Measurements from ENCODE around the gene ZSWIM1. TPM values are rescaled to one million over a fixed set of nuclear protein-coding genes. Genes with fewer than 3 reads are reported as not detected.

The ZSWIM1 gene
- polyA plus RNA-seq, 1 donor from 2014 or later = 5.8 TPM

DNA sequence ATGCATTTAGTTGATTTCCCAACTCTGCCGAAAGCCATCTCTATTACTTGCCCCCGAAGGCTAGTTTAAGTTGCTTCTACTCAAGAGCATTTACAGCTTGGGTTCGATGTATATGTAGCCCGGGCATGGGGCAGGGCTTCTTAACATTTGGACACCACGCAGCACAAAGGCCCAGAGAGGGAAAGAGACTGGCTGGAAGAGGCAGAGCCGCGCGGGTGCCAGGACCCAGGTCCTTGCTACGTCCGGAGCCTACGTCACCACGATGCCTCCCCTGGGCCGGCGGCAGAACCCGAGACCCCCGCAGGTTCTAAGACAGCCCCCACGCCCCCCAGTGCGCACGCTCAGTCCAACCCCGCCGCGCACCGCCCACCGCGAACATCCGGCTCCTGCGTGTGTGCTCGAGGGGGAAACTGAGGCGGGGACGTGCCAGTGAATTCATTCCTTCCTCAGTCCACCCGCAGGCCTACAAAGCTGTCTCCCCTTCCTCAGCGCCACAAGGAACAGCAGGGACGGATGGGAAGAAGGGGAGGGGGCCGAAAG, 53.1 kb downstream of the ZSWIM1 start:
- peaks cover 6% of the 10 kb centered on the region for H3K36me3 Mint-ChIP-seq
- H3K27me3 Mint-ChIP-seq = no peaks in the 10 kb centered on the region
- no peaks in the 10 kb centered on the region for H3K9me3 Mint-ChIP-seq
- peaks cover 11 to 19% (median 12%) of the 10 kb centered on the region in 3 donors for H3K4me1 Mint-ChIP-seq
- peak overlapping the region; percentile 94 to 100 (median 98) for H3K4me3 Mint-ChIP-seq
- peak overlapping the region; percentile 95 to 99 (median 96) for H3K27ac Mint-ChIP-seq

Other genes with a start within 250 kb of the ZSWIM1 start
- not detected for gene WFDC9, start 249.9 kb upstream of the ZSWIM1 start, polyA plus RNA-seq
- gene WFDC11, start 211.0 kb upstream of the ZSWIM1 start, polyA plus RNA-seq = not detected
- not detected for gene WFDC13, start 179.2 kb upstream of the ZSWIM1 start, polyA plus RNA-seq
- not detected for gene WFDC10B, start 176.2 kb upstream of the ZSWIM1 start, polyA plus RNA-seq
- gene SPINT4, start 158.9 kb upstream of the ZSWIM1 start, polyA plus RNA-seq = not detected
- not detected for gene WFDC3, start 89.3 kb upstream of the ZSWIM1 start, polyA plus RNA-seq
- 39.7 TPM for gene DNTTIP1, start 89.3 kb upstream of the ZSWIM1 start, polyA plus RNA-seq
- gene UBE2C, start 68.6 kb upstream of the ZSWIM1 start, polyA plus RNA-seq = 0.46 TPM
- gene TNNC2, start 53.9 kb upstream of the ZSWIM1 start, polyA plus RNA-seq = 3.2 TPM
- gene SNX21, start 47.4 kb upstream of the ZSWIM1 start, polyA plus RNA-seq = 2.4 TPM
- 45.2 TPM for gene ACOT8, start 23.8 kb upstream of the ZSWIM1 start, polyA plus RNA-seq
- 3.0 TPM for gene ZSWIM3, start 23.6 kb upstream of the ZSWIM1 start, polyA plus RNA-seq
- gene SPATA25, start 6.4 kb downstream of the ZSWIM1 start, polyA plus RNA-seq = not detected
- 1.6 TPM for gene NEURL2, start 10.0 kb downstream of the ZSWIM1 start, polyA plus RNA-seq
- gene CTSA, start 10.1 kb downstream of the ZSWIM1 start, polyA plus RNA-seq = 107 TPM
- gene PLTP, start 30.9 kb downstream of the ZSWIM1 start, polyA plus RNA-seq = 1.3 TPM
- gene PCIF1, start 53.5 kb downstream of the ZSWIM1 start, polyA plus RNA-seq = 98.9 TPM
- gene ZNF335, start 91.0 kb downstream of the ZSWIM1 start, polyA plus RNA-seq = 15.1 TPM
- not detected for gene MMP9, start 127.7 kb downstream of the ZSWIM1 start, polyA plus RNA-seq
- 0.11 TPM for gene SLC12A5, start 148.0 kb downstream of the ZSWIM1 start, polyA plus RNA-seq
- gene NCOA5, start 208.7 kb downstream of the ZSWIM1 start, polyA plus RNA-seq = 30.1 TPM
- gene CD40, start 237.1 kb downstream of the ZSWIM1 start, polyA plus RNA-seq = 217 TPM

All from IgD-negative memory B cell (primary cell).